CD4-positive, alpha-beta memory T cell (primary cell): ENCODE measurements around the gene CTSD. TPM values are rescaled to one million over a fixed set of nuclear protein-coding genes. Genes with fewer than 3 reads are reported as not detected.

Experiments
- CTCF ChIA-PET: fragments of 350-600 bp; sonication (Branson Sonifier 250); formaldehyde crosslinking; loops from one replicate; lab custom pipeline; 2021; ENCODE audit warnings: inconsistent platforms; ENCODE audit not compliant: partially characterized antibody; lab: Charles Lee
- POLR2A ChIA-PET: fragments of 350-600 bp; sonication (Branson Sonifier 250); formaldehyde crosslinking; loops from one replicate; lab custom pipeline; 2021; ENCODE audit not compliant: partially characterized antibody; lab: Charles Lee
- DNase-seq, 5 donors: peaks; one replicate each; pipeline versions ENCODE4 v3.0.0 to v3.0.0-alpha.2; 2020 to 2022; ENCODE audit warnings: mixed read lengths in 1 of 5
- H3K27ac ChIP-seq: one replicate; pipeline ENCODE4 v1.7.0; 2013; ENCODE audit warnings: low read depth, low read length
- H3K27me3 ChIP-seq: 2 replicates; pipeline ENCODE4 v1.7.0; 2013; ENCODE audit warnings: mild to moderate bottlenecking, low read length, moderate library complexity; ENCODE audit not compliant: insufficient read depth
- H3K36me3 ChIP-seq: 2 replicates; pipeline ENCODE4 v1.7.0; 2013; ENCODE audit warnings: mild to moderate bottlenecking, low read length, moderate library complexity; ENCODE audit not compliant: insufficient read depth
- H3K4me1 ChIP-seq: 2 replicates; pipeline ENCODE4 v1.7.0; 2013; ENCODE audit warnings: mild to moderate bottlenecking, low read length, moderate library complexity; ENCODE audit not compliant: insufficient read depth
- H3K4me3 ChIP-seq, 2 donors: one replicate each; pipeline ENCODE4 v1.7.0; 2013; ENCODE audit warnings: low read length in 2 of 2, mild to moderate bottlenecking in 1 of 2
- H3K9me3 ChIP-seq, 2 donors: one replicate each; pipeline ENCODE4 v1.7.0; 2013; ENCODE audit warnings: low read length in 2 of 2, control low read depth in 1 of 2; ENCODE audit not compliant: control insufficient read depth in 1 of 2
- H3K27ac Mint-ChIP-seq, 7 donors: one replicate each; pipeline ENCODE4 v1.8.0; 2020 to 2021; ENCODE audit warnings: mixed read lengths in 7 of 7, mild to moderate bottlenecking in 6 of 7, inconsistent platforms in 3 of 7, moderate library complexity in 3 of 7
- H3K27me3 Mint-ChIP-seq, 2 donors: one replicate each; pipeline ENCODE4 v1.8.0; 2020 to 2021; ENCODE audit warnings: mixed read lengths in 2 of 2
- H3K36me3 Mint-ChIP-seq, 2 donors: one replicate each; pipeline ENCODE4 v1.8.0; 2020 to 2021; ENCODE audit warnings: mixed read lengths in 2 of 2, inconsistent platforms in 1 of 2, mild to moderate bottlenecking in 1 of 2
- H3K4me1 Mint-ChIP-seq, 4 donors: one replicate each; pipeline ENCODE4 v1.8.0; 2020 to 2021; ENCODE audit warnings: mixed read lengths in 4 of 4, mild to moderate bottlenecking in 1 of 4
- H3K4me3 Mint-ChIP-seq, 8 donors: one replicate each; pipeline ENCODE4 v1.8.0; 2020 to 2021; ENCODE audit warnings: mixed read lengths in 8 of 8, mild to moderate bottlenecking in 7 of 8, moderate library complexity in 6 of 8, inconsistent platforms in 3 of 8
- H3K9me3 Mint-ChIP-seq, 8 donors: one replicate each; pipeline ENCODE4 v1.8.0; 2020 to 2021; ENCODE audit warnings: mixed read lengths in 8 of 8, mild to moderate bottlenecking in 5 of 8, inconsistent platforms in 3 of 8, moderate library complexity in 1 of 8
- intact Hi-C: fragments of 100-400 bp; cut with micrococcal nuclease; formaldehyde crosslinking; loops from one replicate; pipeline ENCODE4 v1.15.1; 2023
- polyA plus RNA-seq, 2 donors: library from polyadenylated mRNA; unstranded; fragments of 300-500 nt; fragmentation: Illumina TruSeq; gene quantifications; one replicate each; pipeline ENCODE4 v1.2.3, GENCODE V29; 2021
- total RNA-seq, 2 experiments: library from RNA; stranded (reverse); gene quantifications; one replicate each; pipeline ENCODE4 v1.2.3, GENCODE V29; 2021

Gene CTSD
- total and polyA plus RNA-seq, 4 experiments from 2014 or later = 122 to 214 (median 171) TPM

DNA sequence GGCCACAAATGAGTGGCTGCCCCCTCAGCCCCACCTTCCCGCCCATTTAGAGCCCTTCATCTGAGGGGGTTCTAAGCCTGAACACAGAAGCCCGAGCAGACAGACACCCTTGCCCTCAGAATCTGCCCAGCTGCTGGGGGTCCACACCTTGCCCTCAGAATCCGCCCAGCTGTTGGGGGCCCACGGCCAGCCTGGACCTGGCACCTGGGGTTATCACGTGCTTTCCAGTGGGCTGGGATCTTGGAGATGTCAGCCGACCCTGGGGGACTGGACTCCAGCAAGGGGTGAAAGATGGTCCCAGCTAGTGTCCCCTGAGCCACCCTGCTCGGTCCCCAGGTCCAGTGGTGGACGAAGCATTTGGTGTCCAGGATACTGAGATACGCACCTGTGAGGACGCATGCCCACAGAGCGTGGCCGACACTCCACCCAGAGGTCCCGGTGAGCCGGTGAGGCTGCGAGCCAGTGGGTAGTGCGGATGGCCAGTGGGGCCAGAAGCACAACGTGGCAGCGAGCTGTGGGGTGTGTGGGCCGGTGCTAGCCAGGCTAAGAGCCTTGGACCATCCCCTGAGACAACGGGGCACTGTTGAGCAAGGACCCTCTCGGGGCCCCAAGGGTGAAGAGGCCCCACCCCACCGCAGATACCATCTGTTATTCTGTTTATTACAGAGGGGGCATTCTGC is 3.1 kb upstream of the CTSD start:
- CTCF ChIA-PET = interaction anchor here (0.7 kb wide), 1 partner anchor 66 kb away, joined by 3 read pairs; no protein-coding TSS in a partner anchor
- no peak for DNase-seq
- Histone ChIP-seq H3K4me1 (peaks cover 24% of the 10 kb centered on the region), H3K27me3 (no peaks in the 10 kb centered on the region), H3K36me3 (no peaks in the 10 kb centered on the region), H3K4me3 (no peak overlapping the region), H3K9me3 (no peaks in the 10 kb centered on the region), H3K27ac (no peak overlapping the region)
- POLR2A ChIA-PET = no interaction called here
- intact Hi-C loops = no loop called here
- Mint-ChIP-seq H3K4me1 (peaks cover 11 to 20% (median 15%) of the 10 kb centered on the region in 4 donors), H3K9me3 (no peaks in the 10 kb centered on the region), H3K4me3 (no peak overlapping the region), H3K36me3 (peaks cover 0 to 6% of the 10 kb centered on the region in 2 donors), H3K27ac (no peak overlapping the region), H3K27me3 (no peaks in the 10 kb centered on the region)

DNA sequence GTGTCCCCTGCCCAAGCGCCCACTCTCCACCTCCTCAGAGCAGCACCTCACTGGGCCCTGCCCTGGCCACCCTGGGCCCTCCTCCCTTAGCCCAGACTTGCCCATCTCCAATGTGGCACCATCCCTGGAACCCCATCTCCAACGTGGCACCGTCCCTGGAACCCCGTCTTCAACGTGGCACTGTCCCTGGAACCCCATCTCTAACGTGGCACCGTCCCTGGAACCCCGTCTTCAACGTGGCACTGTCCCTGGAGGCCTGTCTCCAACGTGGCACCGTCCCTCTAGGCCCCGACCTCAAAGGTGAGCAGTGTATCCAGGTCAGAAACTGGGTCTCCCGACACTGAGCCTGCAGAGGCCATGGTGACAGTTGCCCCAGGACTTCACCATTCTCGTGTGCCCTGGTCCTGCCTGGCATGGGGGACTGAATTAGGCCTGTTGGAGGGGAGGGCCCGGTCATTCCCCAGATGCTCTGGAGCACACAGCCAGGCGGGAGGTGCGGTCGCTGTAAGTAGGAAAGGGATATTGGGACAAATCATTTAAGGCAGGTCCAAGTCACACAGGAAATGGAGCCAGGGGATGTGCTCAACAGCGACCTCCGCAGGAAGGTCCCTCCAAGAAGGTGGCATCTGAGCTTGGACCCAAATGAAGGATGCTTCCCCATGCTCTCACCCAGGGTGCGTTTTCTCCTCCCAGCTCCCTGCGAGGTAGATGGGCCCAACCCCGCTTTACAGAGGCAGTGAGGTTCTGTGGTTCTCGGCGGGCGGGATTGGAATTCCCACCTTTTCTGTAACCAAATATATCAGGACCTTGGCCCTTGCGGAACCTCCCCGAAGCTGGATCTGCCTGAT is 2.4 kb upstream of the CTSD start:
- Mint-ChIP-seq H3K4me1 (peaks cover 14 to 23% (median 19%) of the 10 kb centered on the region in 4 donors), H3K27me3 (no peaks in the 10 kb centered on the region), H3K9me3 (no peaks in the 10 kb centered on the region), H3K27ac (no peak overlapping the region), H3K36me3 (peaks cover 0 to 6% of the 10 kb centered on the region in 2 donors), H3K4me3 (peak overlapping the region in 2 of 8 donors; percentile 10 to 49)
- peak in 1 of 5 donors; percentile 20 for DNase-seq
- H3K9me3 ChIP-seq = no peaks in the 10 kb centered on the region
- CTCF ChIA-PET = interaction anchor here (0.7 to 2.2 kb wide), 2 partner anchors 10 to 67 kb away, joined by 3 to 6 read pairs; no protein-coding TSS in a partner anchor
- no peaks in the 10 kb centered on the region for H3K36me3 ChIP-seq
- POLR2A ChIA-PET = no interaction called here
- H3K4me1 ChIP-seq = peaks cover 28% of the 10 kb centered on the region
- intact Hi-C loops = no loop called here
- H3K27me3 ChIP-seq = no peaks in the 10 kb centered on the region
- H3K27ac ChIP-seq = no peak overlapping the region
- H3K4me3 ChIP-seq = no peak overlapping the region

DNA sequence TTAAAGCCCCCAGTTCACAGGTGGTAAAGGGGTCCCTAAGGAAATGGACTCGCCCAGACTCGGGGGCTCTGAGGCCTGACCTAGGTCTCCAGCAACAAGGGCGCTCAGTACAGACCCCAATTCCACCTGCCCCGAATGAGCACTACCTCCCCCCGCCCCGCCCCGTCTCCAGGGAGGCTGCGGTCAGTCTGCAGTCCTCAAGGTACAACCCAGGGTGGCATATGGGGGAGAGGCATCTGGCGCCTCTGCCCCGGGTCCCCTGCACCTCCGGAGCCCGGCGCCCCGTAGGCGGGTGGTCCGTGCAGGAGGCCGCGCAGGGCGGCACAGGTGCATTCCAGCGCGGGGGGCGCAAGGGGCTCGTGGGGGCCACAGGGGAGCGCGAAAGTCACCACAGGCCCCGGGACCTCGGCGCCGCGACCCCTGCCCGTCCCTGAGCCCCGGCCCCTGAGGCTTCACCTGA is 361 bp downstream of the CTSD start:
- Mint-ChIP-seq H3K27me3 (no peaks in the 10 kb centered on the region), H3K4me3 (peak overlapping the region; percentile 72 to 86 (median 78)), H3K36me3 (peaks cover 0 to 9% of the 10 kb centered on the region in 2 donors), H3K4me1 (peaks cover 10 to 50% (median 32%) of the 10 kb centered on the region in 4 donors), H3K27ac (peak overlapping the region in 2 of 7 donors; percentile 18 to 82), H3K9me3 (no peaks in the 10 kb centered on the region)
- no peaks in the 10 kb centered on the region for H3K27me3 ChIP-seq
- ChIA-PET POLR2A (interaction anchor here (0.7 to 1.5 kb wide), 4 partner anchors 14 to 87 kb away, joined by 3 to 4 read pairs (median 4); no protein-coding TSS in a partner anchor), CTCF (no interaction called here)
- peaks cover 55% of the 10 kb centered on the region for H3K4me1 ChIP-seq
- H3K4me3 ChIP-seq = peak overlapping the region; percentile 58 to 66
- intact Hi-C loops = no loop called here
- H3K27ac ChIP-seq = peak overlapping the region; percentile 62
- no peaks in the 10 kb centered on the region for H3K9me3 ChIP-seq
- DNase-seq = peak in 1 of 5 donors; percentile 37
- H3K36me3 ChIP-seq = no peaks in the 10 kb centered on the region

DNA sequence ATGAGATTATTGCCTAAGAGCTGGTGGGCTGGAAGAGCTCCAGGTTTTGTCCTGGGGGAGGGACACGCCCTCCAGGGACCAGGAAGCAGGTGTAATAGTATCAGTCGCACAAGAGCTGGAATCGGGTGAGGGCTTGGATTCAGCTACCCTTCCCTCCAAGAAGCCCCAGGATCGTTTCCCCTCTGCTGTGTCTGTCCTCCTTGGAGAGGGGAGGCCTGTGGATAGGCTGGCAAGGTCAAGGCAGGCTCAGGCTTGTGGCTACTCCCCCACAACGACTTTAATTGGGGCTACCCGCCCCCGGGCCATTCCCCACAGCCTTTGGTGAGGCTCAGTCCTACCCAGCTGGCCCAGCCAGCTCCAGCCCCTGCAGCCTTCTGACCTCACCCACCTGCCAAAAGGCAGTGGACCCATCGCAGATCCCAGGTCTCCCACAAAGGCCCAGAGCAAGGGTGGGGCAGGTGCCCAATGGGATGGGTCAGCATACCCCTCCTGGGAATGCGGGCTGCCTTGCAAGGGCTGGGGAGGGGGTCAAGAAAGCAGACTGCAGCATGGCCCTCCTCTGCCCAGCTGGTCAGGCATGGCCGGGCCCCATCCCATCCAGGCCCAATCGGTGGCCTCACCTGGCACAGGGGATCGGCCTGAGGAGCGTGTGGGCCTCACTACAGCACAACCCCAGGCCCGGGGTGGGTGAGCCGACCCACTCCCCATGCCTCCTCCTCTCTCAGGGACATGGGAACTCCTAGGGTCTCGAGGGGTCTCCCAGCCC is 1.0 kb downstream of the CTSD start:
- H3K4me1 Mint-ChIP-seq = peaks cover 12 to 54% (median 36%) of the 10 kb centered on the region in 4 donors
- Histone ChIP-seq H3K4me3 (peak overlapping the region; percentile 58 to 66), H3K4me1 (peaks cover 62% of the 10 kb centered on the region), H3K9me3 (no peaks in the 10 kb centered on the region), H3K27me3 (no peaks in the 10 kb centered on the region), H3K36me3 (no peaks in the 10 kb centered on the region), H3K27ac (peak overlapping the region; percentile 62)
- no peaks in the 10 kb centered on the region for H3K27me3 Mint-ChIP-seq
- no peaks in the 10 kb centered on the region for H3K9me3 Mint-ChIP-seq
- H3K27ac Mint-ChIP-seq = peak overlapping the region; percentile 72 to 85 (median 81)
- ChIA-PET CTCF (interaction anchor here (0.8 to 1.2 kb wide), 3 partner anchors 14 to 238 kb away, joined by 3 read pairs; no protein-coding TSS in a partner anchor), POLR2A (no interaction called here)
- peaks cover 0 to 11% of the 10 kb centered on the region in 2 donors for H3K36me3 Mint-ChIP-seq
- peak overlapping the region; percentile 72 to 86 (median 78) for H3K4me3 Mint-ChIP-seq
- DNase-seq = peak in 1 of 5 donors; percentile 34
- intact Hi-C loops = no loop called here

DNA sequence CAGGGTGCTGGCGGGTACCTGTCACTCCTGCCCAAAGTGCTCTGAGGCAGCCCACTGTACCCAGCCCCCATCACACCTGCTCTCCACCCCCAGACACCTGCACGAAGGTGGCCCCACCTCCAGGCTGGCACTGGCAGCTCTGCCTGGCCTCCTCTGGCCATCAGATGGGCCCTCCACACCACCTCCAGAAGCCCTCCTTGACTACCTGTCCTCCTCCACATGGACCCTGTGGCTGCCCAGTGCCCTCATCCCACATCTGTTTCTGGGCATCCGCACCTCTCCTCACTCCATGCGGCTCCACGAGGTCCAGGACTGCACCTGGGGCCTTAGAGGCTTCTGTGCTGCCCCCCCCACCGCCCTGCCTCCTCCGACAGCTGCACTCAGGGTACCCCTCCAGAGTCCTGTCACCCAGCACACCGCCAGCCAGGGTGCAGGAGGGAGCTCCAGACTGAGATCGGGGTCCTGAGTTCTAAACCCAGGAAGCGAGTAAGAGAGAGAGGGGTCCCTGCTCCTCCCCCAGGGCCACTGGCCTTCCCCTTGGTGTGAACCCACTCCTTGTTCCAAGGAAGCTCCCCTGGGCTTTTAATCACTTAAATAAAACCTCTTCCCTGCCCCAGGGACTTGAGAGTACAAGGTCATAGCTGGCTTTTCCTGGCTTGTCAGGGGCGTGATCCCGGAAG is 1.7 kb downstream of the CTSD start:
- H3K4me3 ChIP-seq = peak overlapping the region in 1 of 2 donors; percentile 58
- Mint-ChIP-seq H3K27me3 (no peaks in the 10 kb centered on the region), H3K4me1 (peaks cover 18 to 61% (median 44%) of the 10 kb centered on the region in 4 donors), H3K9me3 (no peaks in the 10 kb centered on the region), H3K36me3 (peaks cover 0 to 12% of the 10 kb centered on the region in 2 donors), H3K4me3 (peak overlapping the region; percentile 72 to 86 (median 78)), H3K27ac (peak overlapping the region; percentile 72 to 85 (median 81))
- peaks cover 69% of the 10 kb centered on the region for H3K4me1 ChIP-seq
- ChIA-PET CTCF (interaction anchor here (0.8 to 1.2 kb wide), 3 partner anchors 15 to 239 kb away, joined by 3 read pairs; no protein-coding TSS in a partner anchor), POLR2A (no interaction called here)
- no peaks in the 10 kb centered on the region for H3K27me3 ChIP-seq
- H3K27ac ChIP-seq = peak overlapping the region; percentile 62
- H3K36me3 ChIP-seq = no peaks in the 10 kb centered on the region
- no peaks in the 10 kb centered on the region for H3K9me3 ChIP-seq
- DNase-seq = peak in 1 of 5 donors; percentile 40
- intact Hi-C loops = no loop called here

DNA sequence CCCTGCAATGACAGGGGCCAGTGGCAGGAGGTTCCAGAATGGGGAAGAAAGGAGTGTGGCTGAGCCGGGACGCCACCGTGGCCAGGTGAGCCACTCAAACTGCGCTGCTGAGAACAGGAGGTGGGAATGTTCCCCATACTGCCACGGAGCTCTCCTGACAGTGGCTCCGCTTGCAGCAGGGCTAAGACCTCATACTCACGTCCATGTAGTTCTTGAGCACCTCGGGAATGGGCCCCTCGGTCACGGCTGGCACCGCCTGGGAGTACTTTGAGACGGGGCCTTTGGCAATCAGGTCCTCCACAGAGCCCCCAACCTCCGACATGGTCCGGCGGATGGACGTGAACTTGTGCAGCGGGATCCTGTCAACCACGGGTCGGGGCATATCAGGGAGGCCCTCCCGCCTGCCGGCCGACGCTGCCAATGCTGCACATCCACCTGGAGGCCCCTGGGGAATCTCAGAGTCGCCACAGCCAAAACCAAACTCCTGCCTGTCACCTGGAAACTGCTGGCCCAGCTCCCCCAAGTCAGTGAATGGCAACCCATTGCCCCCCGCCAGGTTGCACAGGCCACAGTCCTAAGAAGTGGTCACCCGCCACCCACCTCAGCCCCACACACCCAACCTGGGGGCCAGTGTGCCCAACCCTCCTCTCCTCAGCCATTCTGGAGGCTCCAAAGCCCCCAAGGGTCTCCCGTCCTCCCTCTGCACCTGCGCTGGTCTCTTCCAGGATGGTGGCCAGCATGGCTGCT is 2.4 kb downstream of the CTSD start:
- Mint-ChIP-seq H3K36me3 (peaks cover 0 to 12% of the 10 kb centered on the region in 2 donors), H3K4me3 (peak overlapping the region in 7 of 8 donors; percentile 43 to 86 (median 75)), H3K9me3 (no peaks in the 10 kb centered on the region), H3K4me1 (peaks cover 18 to 68% (median 47%) of the 10 kb centered on the region in 4 donors), H3K27me3 (no peaks in the 10 kb centered on the region), H3K27ac (peak overlapping the region in 2 of 7 donors; percentile 82)
- POLR2A ChIA-PET = no interaction called here
- CTCF ChIA-PET = interaction anchor here (1.2 kb wide), 1 partner anchor 239 kb away, joined by 3 read pairs; no protein-coding TSS in a partner anchor
- Histone ChIP-seq H3K9me3 (no peaks in the 10 kb centered on the region), H3K4me1 (peaks cover 76% of the 10 kb centered on the region), H3K27ac (no peak overlapping the region), H3K36me3 (no peaks in the 10 kb centered on the region), H3K4me3 (no peak overlapping the region), H3K27me3 (no peaks in the 10 kb centered on the region)
- intact Hi-C loops = no loop called here
- peak in 1 of 5 donors; percentile 33 for DNase-seq
